Transverse colon (tissue), 3 donors: ENCODE results near the gene GTF2A2.

Experiments
- EP300 ChIP-seq: sonication (generic); formaldehyde crosslinking; IDR thresholded peaks from one replicate; pipeline ENCODE4 v1.6.1; 2017; ENCODE audit warnings: antibody characterized with exemption, low read depth
- POLR2A ChIP-seq: fragments of 450-650 bp; IDR thresholded peaks from one replicate; pipeline ENCODE4 v1.6.1; 2016; ENCODE audit warnings: antibody characterized with exemption, mild to moderate bottlenecking, moderate library complexity
- TF ChIP-seq, protein P1 (sequence below), 5 experiments: fragments of 200-600 bp in 3 of 5; fragments of 450-650 bp in 2 of 5; sonication (generic) in 3 of 5; IDR thresholded peaks; 1 replicate in 2 of 5; 2 replicates in 3 of 5; pipeline ENCODE4 v1.5.1; 2016 to 2017; ENCODE audit warnings: antibody characterized with exemption in 5 of 5, inconsistent platforms in 3 of 5, mild to moderate bottlenecking in 2 of 5, moderate library complexity in 1 of 5

DNA sequence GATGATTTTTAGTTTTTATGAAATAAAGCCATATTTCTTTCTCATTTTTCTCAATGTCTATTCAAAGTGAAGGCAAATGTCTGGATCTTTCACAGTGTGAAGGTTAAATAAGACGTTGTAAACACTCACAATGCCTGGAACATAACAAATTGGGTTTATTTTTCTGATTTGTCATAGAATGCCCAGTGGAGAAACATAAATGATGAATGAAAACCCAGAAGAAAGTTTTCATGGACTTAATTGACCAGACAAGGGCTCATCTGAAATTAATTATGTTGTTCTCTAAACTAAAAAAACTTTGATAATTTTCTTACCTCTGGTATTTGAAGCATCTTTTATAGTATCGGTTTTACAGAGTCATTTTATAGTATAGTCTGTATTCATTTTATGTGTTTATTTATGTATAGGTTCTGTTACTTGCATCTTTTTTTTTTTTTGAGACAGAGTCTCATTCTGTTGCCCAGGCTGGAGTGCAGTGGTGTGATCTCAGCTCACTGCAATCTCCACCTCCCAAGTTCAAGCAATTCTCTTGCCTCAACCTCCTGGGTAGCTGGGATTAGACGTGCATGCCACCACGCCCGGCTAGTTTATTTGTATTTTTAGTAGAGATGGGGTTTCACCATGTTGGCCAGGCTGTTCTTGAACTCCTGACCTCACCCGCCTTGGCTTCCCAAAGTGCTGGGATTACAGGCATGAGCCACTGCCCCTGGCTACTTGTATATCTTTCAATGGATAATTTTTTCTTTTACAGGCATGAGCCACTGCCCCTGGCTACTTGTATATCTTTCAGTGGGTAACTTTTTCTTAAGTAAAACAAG is 46.9 kb upstream of the GTF2A2 start:
- no peak for TF ChIP-seq POLR2A
- TF ChIP-seq, protein P1, sequence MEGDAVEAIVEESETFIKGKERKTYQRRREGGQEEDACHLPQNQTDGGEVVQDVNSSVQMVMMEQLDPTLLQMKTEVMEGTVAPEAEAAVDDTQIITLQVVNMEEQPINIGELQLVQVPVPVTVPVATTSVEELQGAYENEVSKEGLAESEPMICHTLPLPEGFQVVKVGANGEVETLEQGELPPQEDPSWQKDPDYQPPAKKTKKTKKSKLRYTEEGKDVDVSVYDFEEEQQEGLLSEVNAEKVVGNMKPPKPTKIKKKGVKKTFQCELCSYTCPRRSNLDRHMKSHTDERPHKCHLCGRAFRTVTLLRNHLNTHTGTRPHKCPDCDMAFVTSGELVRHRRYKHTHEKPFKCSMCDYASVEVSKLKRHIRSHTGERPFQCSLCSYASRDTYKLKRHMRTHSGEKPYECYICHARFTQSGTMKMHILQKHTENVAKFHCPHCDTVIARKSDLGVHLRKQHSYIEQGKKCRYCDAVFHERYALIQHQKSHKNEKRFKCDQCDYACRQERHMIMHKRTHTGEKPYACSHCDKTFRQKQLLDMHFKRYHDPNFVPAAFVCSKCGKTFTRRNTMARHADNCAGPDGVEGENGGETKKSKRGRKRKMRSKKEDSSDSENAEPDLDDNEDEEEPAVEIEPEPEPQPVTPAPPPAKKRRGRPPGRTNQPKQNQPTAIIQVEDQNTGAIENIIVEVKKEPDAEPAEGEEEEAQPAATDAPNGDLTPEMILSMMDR (IDR thresholded peaks at IDR 0.05), result no peak
- TF ChIP-seq EP300, result no peak
